Measurements from ENCODE around the gene DGKI. TPM values are rescaled to one million over a fixed set of nuclear protein-coding genes. Genes with fewer than 3 reads are reported as not detected.

Gene DGKI
- total RNA-seq, 2 experiments from 2014 or later, result 0.46 TPM; not detected in 1

- Histone ChIP-seq H3K9me2 (ENCODE audit: insufficient read depth, low read length) (no peaks in the 10 kb centered on the region), H3K4me3 (ENCODE audit: low read depth, low read length, poor library complexity, severe bottlenecking) (no peak overlapping the region), H3K4me2 (ENCODE audit: low read length) (no peak overlapping the region), H3K4me1 (ENCODE audit: insufficient read depth, low read length, poor library complexity, severe bottlenecking) (no peaks in the 10 kb centered on the region), H4K20me1 (ENCODE audit: insufficient read depth, low read length) (no peaks in the 10 kb centered on the region), H3K27ac (ENCODE audit: low read depth, low read length, poor library complexity, severe bottlenecking) (no peak overlapping the region), H2AFZ (ENCODE audit: low read length) (no peak overlapping the region), H3K79me2 (ENCODE audit: insufficient read depth, low read depth, low read length) (no peaks in the 10 kb centered on the region), H3K9me3 (ENCODE audit: low read length) (no peaks in the 10 kb centered on the region), H3K36me3 (ENCODE audit: insufficient read depth, low read length) (no peaks in the 10 kb centered on the region)
- no TSS peak for BruUV-seq (replicated peaks)
- POLR2A ChIA-PET, result no interaction called here
- TF ChIP-seq CTCF (conservative IDR thresholded peaks at IDR 0.05; ENCODE audit: low read length), result no peak
- TF ChIP-seq EZH2phosphoT487 (IDR thresholded peaks at IDR 0.05; ENCODE audit: borderline replicate concordance, low read depth, low read length), result no peak
- intact Hi-C loops (cut with micrococcal nuclease; ENCODE audit: unreplicated experiment), result no loop called here
- DNase-seq (ENCODE audit: low spot score), result no peak
- CTCF ChIA-PET (ENCODE audit: unreplicated experiment), result no interaction called here
These were observed 356.9 kb downstream of the DGKI start for GRCh38 chr7:137489880-137490279.

GRCh38 chr7:137488038-137488437, 358.7 kb downstream of the DGKI start:
- Histone ChIP-seq H3K4me1 (ENCODE audit: insufficient read depth, low read length, poor library complexity, severe bottlenecking) (no peaks in the 10 kb centered on the region), H3K4me2 (ENCODE audit: low read length) (no peak overlapping the region), H3K9me2 (ENCODE audit: insufficient read depth, low read length) (no peaks in the 10 kb centered on the region), H3K36me3 (ENCODE audit: insufficient read depth, low read length) (no peaks in the 10 kb centered on the region), H3K79me2 (ENCODE audit: insufficient read depth, low read depth, low read length) (no peaks in the 10 kb centered on the region), H3K27ac (ENCODE audit: low read depth, low read length, poor library complexity, severe bottlenecking) (no peak overlapping the region), H3K9me3 (ENCODE audit: low read length) (no peaks in the 10 kb centered on the region), H2AFZ (ENCODE audit: low read length) (no peak overlapping the region), H3K4me3 (ENCODE audit: low read depth, low read length, poor library complexity, severe bottlenecking) (no peak overlapping the region), H4K20me1 (ENCODE audit: insufficient read depth, low read length) (no peaks in the 10 kb centered on the region)
- intact Hi-C loops (cut with micrococcal nuclease; ENCODE audit: unreplicated experiment), result no loop called here
- ChIA-PET POLR2A (no interaction called here), CTCF (ENCODE audit: unreplicated experiment) (no interaction called here)
- TF ChIP-seq EZH2phosphoT487 (IDR thresholded peaks at IDR 0.05; ENCODE audit: borderline replicate concordance, low read depth, low read length) (no peak), CTCF (conservative IDR thresholded peaks at IDR 0.05; ENCODE audit: low read length) (no peak)
- no TSS peak for BruUV-seq (replicated peaks)
- no peak for DNase-seq (ENCODE audit: low spot score)

GRCh38 chr7:137485818-137486217, 361.0 kb downstream of the DGKI start:
- DNase-seq (ENCODE audit: low spot score), result no peak
- Histone ChIP-seq H2AFZ (ENCODE audit: low read length) (no peak overlapping the region), H3K27ac (ENCODE audit: low read depth, low read length, poor library complexity, severe bottlenecking) (no peak overlapping the region), H3K9me2 (ENCODE audit: insufficient read depth, low read length) (no peaks in the 10 kb centered on the region), H4K20me1 (ENCODE audit: insufficient read depth, low read length) (no peaks in the 10 kb centered on the region), H3K9me3 (ENCODE audit: low read length) (no peaks in the 10 kb centered on the region), H3K36me3 (ENCODE audit: insufficient read depth, low read length) (no peaks in the 10 kb centered on the region), H3K4me2 (ENCODE audit: low read length) (no peak overlapping the region), H3K79me2 (ENCODE audit: insufficient read depth, low read depth, low read length) (no peaks in the 10 kb centered on the region), H3K4me3 (ENCODE audit: low read depth, low read length, poor library complexity, severe bottlenecking) (no peak overlapping the region), H3K4me1 (ENCODE audit: insufficient read depth, low read length, poor library complexity, severe bottlenecking) (no peaks in the 10 kb centered on the region)
- intact Hi-C loops (cut with micrococcal nuclease; ENCODE audit: unreplicated experiment), result no loop called here
- TF ChIP-seq EZH2phosphoT487 (IDR thresholded peaks at IDR 0.05; ENCODE audit: borderline replicate concordance, low read depth, low read length) (no peak), CTCF (conservative IDR thresholded peaks at IDR 0.05; ENCODE audit: low read length) (no peak)
- BruUV-seq (replicated peaks), result no TSS peak
- ChIA-PET POLR2A (no interaction called here), CTCF (ENCODE audit: unreplicated experiment) (no interaction called here)
